ENCODE data around the gene PRAMEF1. TPM values are rescaled to one million over a fixed set of nuclear protein-coding genes. Genes with fewer than 3 reads are reported as not detected.
"Not testable (repeated sequence)": the region's sequence is repeated elsewhere in the genome, so short reads cannot be mapped to it uniquely, and the experiment has no call there.

PRAMEF1 gene, protein sequence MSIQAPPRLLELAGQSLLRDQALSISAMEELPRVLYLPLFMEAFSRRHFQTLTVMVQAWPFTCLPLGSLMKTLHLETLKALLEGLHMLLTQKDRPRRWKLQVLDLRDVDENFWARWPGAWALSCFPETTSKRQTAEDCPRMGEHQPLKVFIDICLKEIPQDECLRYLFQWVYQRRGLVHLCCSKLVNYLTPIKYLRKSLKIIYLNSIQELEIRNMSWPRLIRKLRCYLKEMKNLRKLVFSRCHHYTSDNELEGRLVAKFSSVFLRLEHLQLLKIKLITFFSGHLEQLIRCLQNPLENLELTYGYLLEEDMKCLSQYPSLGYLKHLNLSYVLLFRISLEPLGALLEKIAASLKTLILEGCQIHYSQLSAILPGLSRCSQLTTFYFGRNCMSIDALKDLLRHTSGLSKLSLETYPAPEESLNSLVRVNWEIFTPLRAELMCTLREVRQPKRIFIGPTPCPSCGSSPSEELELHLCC
- total RNA-seq (2013), result not detected
- polyA plus RNA-seq, result not detected
- polyA minus RNA-seq, result not detected in 2 replicates
- total RNA-seq, result 0 to 1.4 (median 0) reads per million in 11 experiments

DNA sequence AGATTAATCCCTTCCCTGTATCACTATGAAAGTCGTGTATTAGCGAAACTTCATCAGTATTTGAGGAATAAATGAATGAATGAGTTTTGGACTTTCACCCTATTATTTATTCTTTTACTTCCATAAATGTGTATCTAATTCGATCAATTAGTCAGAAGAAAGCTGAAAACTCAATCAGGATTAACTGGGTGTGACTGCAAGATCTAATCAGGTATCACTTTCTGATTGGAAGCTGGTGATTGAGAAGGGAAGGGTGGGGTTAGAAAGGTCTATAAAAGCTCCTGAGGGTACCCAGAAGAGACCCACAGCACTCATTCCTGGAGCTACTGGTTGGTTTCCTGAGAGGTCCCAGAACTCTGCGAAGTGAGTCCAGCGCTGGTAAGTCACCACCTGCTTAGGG is at the start of gene PRAMEF1:
PRAMEF1 (plus strand) TSS at position 301 of the 400 bp plus-strand sequence. CDS start 1,831 bp downstream, outside the sequence.
- H3K4me1 Mint-ChIP-seq; H3K27ac Mint-ChIP-seq; H3K9me3 Mint-ChIP-seq; H3K4me3 ChIP-seq (replicated peaks in 1 of 3; ENCODE audit: low read depth in 2 of 3, low read length in 3 of 3); H3K27me3 Mint-ChIP-seq (ENCODE audit: low read depth in 3 of 3); H3K36me3 Mint-ChIP-seq; H2AFZ ChIP-seq (ENCODE audit: insufficient read depth, low read depth, low read length, poor library complexity, severe bottlenecking); H3K9ac ChIP-seq (ENCODE audit: insufficient read depth, low read length, poor library complexity, severe bottlenecking); H3K36me3 ChIP-seq (replicated peaks in 1 of 2; ENCODE audit: control insufficient read depth in 1 of 2, insufficient read depth in 2 of 2, low read length in 2 of 2); H3K4me2 ChIP-seq (replicated peaks; ENCODE audit: extremely low read depth, low read length, poor library complexity, severe bottlenecking); DNase-seq; H4K20me1 ChIP-seq (ENCODE audit: insufficient read depth, low read length); H3K27ac ChIP-seq (ENCODE audit: low read depth in 1 of 2, low read length in 2 of 2); H3K4me3 Mint-ChIP-seq; intact Hi-C loops (cut with micrococcal nuclease); H3K79me2 ChIP-seq (ENCODE audit: insufficient read depth, low read length); H3K9me3 ChIP-seq (replicated peaks in 1 of 2; ENCODE audit: control insufficient read depth in 1 of 2, insufficient read depth in 1 of 2, low read length in 2 of 2); H3K27me3 ChIP-seq (ENCODE audit: control insufficient read depth in 2 of 2, insufficient read depth in 2 of 2, low read length in 2 of 2); H3K4me1 ChIP-seq (ENCODE audit: control insufficient read depth in 1 of 2, insufficient read depth in 2 of 2, low read length in 2 of 2): not testable (repeated sequence)
- WGBS (ENCODE audit: insufficient coverage), result no CpG with 5 or more reads among the region's 5 CpGs

DNA sequence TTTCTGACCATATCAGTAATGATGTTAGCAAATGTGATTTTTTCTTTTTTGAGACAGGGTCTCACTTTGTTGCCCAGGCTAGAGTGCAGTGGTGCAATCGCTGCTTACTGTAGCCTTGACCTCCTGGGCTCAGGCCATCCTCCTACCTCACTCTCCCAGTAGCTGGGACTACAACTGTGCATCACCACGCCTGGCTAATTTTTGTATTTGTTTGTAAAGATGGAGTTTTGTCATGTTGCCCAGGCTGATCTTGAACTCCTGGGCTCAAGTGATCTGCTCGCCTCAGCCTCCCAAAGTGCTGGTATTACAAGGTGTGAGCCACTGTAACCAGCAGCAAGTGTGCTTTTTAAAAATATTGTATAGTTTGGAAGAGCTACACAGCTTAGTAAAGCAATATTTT is 49.3 kb upstream of the PRAMEF1 start:
- no peaks in the 10 kb centered on the region for H3K27me3 ChIP-seq (ENCODE audit: control insufficient read depth in 2 of 2, insufficient read depth in 2 of 2, low read length in 2 of 2)
- H3K9ac ChIP-seq (ENCODE audit: insufficient read depth, low read length, poor library complexity, severe bottlenecking), result no peak overlapping the region
- TF ChIP-seq, protein P1, sequence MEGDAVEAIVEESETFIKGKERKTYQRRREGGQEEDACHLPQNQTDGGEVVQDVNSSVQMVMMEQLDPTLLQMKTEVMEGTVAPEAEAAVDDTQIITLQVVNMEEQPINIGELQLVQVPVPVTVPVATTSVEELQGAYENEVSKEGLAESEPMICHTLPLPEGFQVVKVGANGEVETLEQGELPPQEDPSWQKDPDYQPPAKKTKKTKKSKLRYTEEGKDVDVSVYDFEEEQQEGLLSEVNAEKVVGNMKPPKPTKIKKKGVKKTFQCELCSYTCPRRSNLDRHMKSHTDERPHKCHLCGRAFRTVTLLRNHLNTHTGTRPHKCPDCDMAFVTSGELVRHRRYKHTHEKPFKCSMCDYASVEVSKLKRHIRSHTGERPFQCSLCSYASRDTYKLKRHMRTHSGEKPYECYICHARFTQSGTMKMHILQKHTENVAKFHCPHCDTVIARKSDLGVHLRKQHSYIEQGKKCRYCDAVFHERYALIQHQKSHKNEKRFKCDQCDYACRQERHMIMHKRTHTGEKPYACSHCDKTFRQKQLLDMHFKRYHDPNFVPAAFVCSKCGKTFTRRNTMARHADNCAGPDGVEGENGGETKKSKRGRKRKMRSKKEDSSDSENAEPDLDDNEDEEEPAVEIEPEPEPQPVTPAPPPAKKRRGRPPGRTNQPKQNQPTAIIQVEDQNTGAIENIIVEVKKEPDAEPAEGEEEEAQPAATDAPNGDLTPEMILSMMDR (IDR thresholded peaks at IDR 0.05), result no peak
- no peaks in the 10 kb centered on the region for H4K20me1 ChIP-seq (ENCODE audit: insufficient read depth, low read length)
- Mint-ChIP-seq H3K4me1 (no peaks in the 10 kb centered on the region), H3K27ac (no peak overlapping the region), H3K27me3 (ENCODE audit: low read depth in 3 of 3) (peaks cover 3 to 6% (median 5%) of the 10 kb centered on the region in 3 donors), H3K4me3 (no peak overlapping the region), H3K9me3 (peaks cover 0 to 9% (median 5%) of the 10 kb centered on the region in 7 donors), H3K36me3 (no peaks in the 10 kb centered on the region)
- intact Hi-C loops (cut with micrococcal nuclease), result no loop called here
- H2AFZ ChIP-seq (ENCODE audit: insufficient read depth, low read depth, low read length, poor library complexity, severe bottlenecking), result no peak overlapping the region
- no peaks in the 10 kb centered on the region for H3K79me2 ChIP-seq (ENCODE audit: insufficient read depth, low read length)
- H3K36me3 ChIP-seq (replicated peaks in 1 of 2; ENCODE audit: control insufficient read depth in 1 of 2, insufficient read depth in 2 of 2, low read length in 2 of 2), result no peaks in the 10 kb centered on the region
- peaks cover 0 to 3% of the 10 kb centered on the region in 2 donors for H3K9me3 ChIP-seq (replicated peaks in 1 of 2; ENCODE audit: control insufficient read depth in 1 of 2, insufficient read depth in 1 of 2, low read length in 2 of 2)
- no peak for DNase-seq
- WGBS (ENCODE audit: insufficient coverage), result 83% methylated on average over 1 of the region's 3 CpGs
- H3K4me3 ChIP-seq (replicated peaks in 1 of 3; ENCODE audit: low read depth in 2 of 3, low read length in 3 of 3), result no peak overlapping the region
- H3K4me2 ChIP-seq (replicated peaks; ENCODE audit: extremely low read depth, low read length, poor library complexity, severe bottlenecking), result no peak overlapping the region
- no peaks in the 10 kb centered on the region for H3K4me1 ChIP-seq (ENCODE audit: control insufficient read depth in 1 of 2, insufficient read depth in 2 of 2, low read length in 2 of 2)
- no peak overlapping the region for H3K27ac ChIP-seq (ENCODE audit: low read depth in 1 of 2, low read length in 2 of 2)
